BE2C (cell line): Measurements from ENCODE around the gene USP17L30.
"Not testable (repeated sequence)": the region's sequence is repeated elsewhere in the genome, so short reads cannot be mapped to it uniquely, and the experiment has no call there.

Source experiments
- DNase-seq: peaks from one replicate; pipeline ENCODE4 v3.0.0-alpha.2; 2020
- H3K27me3 ChIP-seq: fragments of 250-450 bp; sonication (Bioruptor Pico); 2 replicates; pipeline ENCODE4 v1.5.1; 2020; ENCODE audit warnings: mild to moderate bottlenecking
- H3K36me3 ChIP-seq: fragments of 250-450 bp; sonication (Bioruptor Pico); 2 replicates; pipeline ENCODE4 v1.5.1; 2020; ENCODE audit warnings: mild to moderate bottlenecking
- H3K4me1 ChIP-seq: fragments of 250-450 bp; sonication (Bioruptor Pico); 2 replicates; pipeline ENCODE4 v1.5.1; 2020
- H3K4me3 ChIP-seq: 2 replicates; pipeline ENCODE4 v1.5.1; 2011; ENCODE audit warnings: low read depth, low read length
- H3K9me3 ChIP-seq: fragments of 250-450 bp; sonication (Bioruptor Pico); 2 replicates; pipeline ENCODE4 v1.5.1; 2020
- CTCF ChIP-seq: IDR thresholded peaks from 2 replicates; pipeline ENCODE4 v1.5.1; 2012; ENCODE audit warnings: mild to moderate bottlenecking, low read depth, low read length

USP17L30 gene

GRCh38 chr4:9384126-9384525 lies 21.2 kb downstream of the USP17L30 start:
- no peak overlapping the region for H3K4me3 ChIP-seq
- no peaks in the 10 kb centered on the region for H3K27me3 ChIP-seq
- DNase-seq, result no peak
- H3K36me3 ChIP-seq, result no peaks in the 10 kb centered on the region
- no peaks in the 10 kb centered on the region for H3K4me1 ChIP-seq
- H3K9me3 ChIP-seq, result no peaks in the 10 kb centered on the region
- TF ChIP-seq CTCF, result no peak

GRCh38 chr4:9389001-9389400 lies 26.1 kb downstream of the USP17L30 start:
- H3K27me3 ChIP-seq, H3K4me1 ChIP-seq, DNase-seq, H3K36me3 ChIP-seq, H3K4me3 ChIP-seq, H3K9me3 ChIP-seq: not testable (repeated sequence)

GRCh38 chr4:9405774-9406173 lies 42.8 kb downstream of the USP17L30 start:
- H3K9me3 ChIP-seq, H3K36me3 ChIP-seq, DNase-seq, H3K4me3 ChIP-seq, H3K4me1 ChIP-seq, H3K27me3 ChIP-seq: not testable (repeated sequence)

GRCh38 chr4:9406491-9406890 lies 43.6 kb downstream of the USP17L30 start:
- not testable (repeated sequence) for H3K4me3 ChIP-seq, H3K27me3 ChIP-seq, H3K4me1 ChIP-seq, H3K9me3 ChIP-seq, H3K36me3 ChIP-seq, DNase-seq

GRCh38 chr4:9409793-9410192 lies 46.9 kb downstream of the USP17L30 start:
- H3K27me3 ChIP-seq, result no peaks in the 10 kb centered on the region
- no peaks in the 10 kb centered on the region for H3K9me3 ChIP-seq
- no peak for TF ChIP-seq CTCF
- H3K36me3 ChIP-seq, result no peaks in the 10 kb centered on the region
- H3K4me3 ChIP-seq, result no peak overlapping the region
- no peak for DNase-seq
- H3K4me1 ChIP-seq, result no peaks in the 10 kb centered on the region
